ENCODE measurements around the gene TRIM44.

- TF ChIP-seq EZH2 (IDR thresholded peaks at IDR 0.05; ENCODE audit: borderline replicate concordance, low read length), result no peak
- TF ChIP-seq CTCF (IDR thresholded peaks at IDR 0.05; ENCODE audit: low read length), result no peak
Observed at GRCh38 chr11:35709376-35709775, 46.8 kb downstream of the TRIM44 start.

Measured in OCI-LY1 (cell line).